HG03066 (cell line): ENCODE results near the gene GCC1.

Experiments used
- ATAC-seq: cut with Tn5 transposase; IDR thresholded peaks from one replicate; pipeline ENCODE4 v1.9.1; 2021; ENCODE audit warnings: low read depth; ENCODE audit not compliant: unreplicated experiment

Gene GCC1

GRCh38 chr7:127585044-127585953 is at the start of gene GCC1:
TSS of gene GCC1 (minus strand) at chr7:127585596. CDS start at chr7:127585182, 414 bp downstream.
- ATAC-seq: peak; percentile 66

GRCh38 chr7:127632276-127632910 is 47.0 kb upstream of the GCC1 start:
- ATAC-seq: no peak

GRCh38 chr7:127629268-127629854 is 44.0 kb upstream of the GCC1 start:
- ATAC-seq: peak; percentile 63

- no peak for ATAC-seq
Observed at GRCh38 chr7:127628445-127628844, 43.0 kb upstream of the GCC1 start.

- ATAC-seq: no peak
Observed at GRCh38 chr7:127625331-127625730, 39.9 kb upstream of the GCC1 start.

GRCh38 chr7:127620406-127621233 is 35.2 kb upstream of the GCC1 start:
- ATAC-seq: no peak

GRCh38 chr7:127619681-127620405 is 34.4 kb upstream of the GCC1 start:
- no peak for ATAC-seq

GRCh38 chr7:127618775-127619174 is 33.4 kb upstream of the GCC1 start:
- ATAC-seq: no peak

GRCh38 chr7:127618042-127618441 is 32.6 kb upstream of the GCC1 start, which contains the start of gene PAX4:
TSS of gene PAX4 (minus strand) at chr7:127618142. CDS start at chr7:127615928, 2,214 bp downstream.
- ATAC-seq: no peak

- ATAC-seq: no peak
Observed at GRCh38 chr7:127616724-127617123, 31.3 kb upstream of the GCC1 start.

- no peak for ATAC-seq
Observed at GRCh38 chr7:127612263-127612662, 26.9 kb upstream of the GCC1 start.

GRCh38 chr7:127609297-127609696 is 23.9 kb upstream of the GCC1 start:
- ATAC-seq: no peak

GRCh38 chr7:127608446-127608845 is 23.1 kb upstream of the GCC1 start:
- no peak for ATAC-seq

- ATAC-seq: no peak
Observed at GRCh38 chr7:127600885-127601284, 15.5 kb upstream of the GCC1 start.

GRCh38 chr7:127598318-127598717 is 12.9 kb upstream of the GCC1 start:
- ATAC-seq: no peak

- ATAC-seq: no peak
Observed at GRCh38 chr7:127595737-127596136, 10.3 kb upstream of the GCC1 start.

- ATAC-seq: no peak
Observed at GRCh38 chr7:127594490-127594889, 9.1 kb upstream of the GCC1 start.

- ATAC-seq: no peak
Observed at GRCh38 chr7:127592550-127592949, 7.2 kb upstream of the GCC1 start.

GRCh38 chr7:127591591-127591990 is 6.2 kb upstream of the GCC1 start:
- ATAC-seq: no peak

GRCh38 chr7:127591189-127591588 is 5.8 kb upstream of the GCC1 start:
- ATAC-seq: no peak
